Gastroesophageal sphincter (tissue), 3 donors: ENCODE measurements around the gene LILRA6.

Experiments used
- CTCF ChIP-seq, 4 experiments: fragments of 200-600 bp in 2 of 4; fragments of 450-650 bp in 2 of 4; sonication (generic) in 1 of 4; IDR thresholded peaks; one replicate each; pipeline ENCODE4 v1.5.1; 2017 to 2019; ENCODE audit warnings: antibody characterized with exemption in 4 of 4, mild to moderate bottlenecking in 2 of 4, moderate library complexity in 2 of 4
- EP300 ChIP-seq: sonication (generic); formaldehyde crosslinking; IDR thresholded peaks from one replicate; pipeline ENCODE4 v1.6.1; 2017; ENCODE audit warnings: antibody characterized with exemption, mild to moderate bottlenecking
- POLR2A ChIP-seq, 2 donors: fragments of 450-650 bp; IDR thresholded peaks; one replicate each; pipeline ENCODE4 v1.6.1; 2017; ENCODE audit warnings: antibody characterized with exemption in 2 of 2, mild to moderate bottlenecking in 2 of 2, moderate library complexity in 1 of 2
- POLR2AphosphoS5 ChIP-seq: sonication (generic); formaldehyde crosslinking; IDR thresholded peaks from one replicate; pipeline ENCODE4 v1.6.1; 2017; ENCODE audit warnings: antibody characterized with exemption

- TF ChIP-seq POLR2A (IDR thresholded peaks at IDR 0.05) (no peak), CTCF (IDR thresholded peaks at IDR 0.05) (no peak), EP300 (no peak), POLR2AphosphoS5 (no peak)
These were observed 38.6 kb upstream of the LILRA6 start, which contains the start of gene LILRB2 for GRCh38 chr19:54281007-54281728.
